ENCODE measurements around the gene PPP6R3. TPM values are rescaled to one million over a fixed set of nuclear protein-coding genes. Genes with fewer than 3 reads are reported as not detected.
A peak's percentile ranks its signal among the peaks of the same experiment; 100 is the strongest.

The PPP6R3 gene
- total RNA-seq, 5 donors from 2014 or later (not counting 1 experiment from before 2014, with no cell fraction given), result 106 to 147 (median 118) TPM

- ATAC-seq (replicated peaks in 1 of 4) (no peak), DNase-seq (no peak)
- Mint-ChIP-seq H3K9me3 (no peaks in the 10 kb centered on the region), H3K36me3 (peaks cover 8% of the 10 kb centered on the region), H3K4me1 (peaks cover 50 to 57% (median 52%) of the 10 kb centered on the region in 3 donors), H3K27me3 (no peaks in the 10 kb centered on the region), H3K27ac (peak overlapping the region; percentile 87), H3K4me3 (peak overlapping the region; percentile 72 to 78 (median 77))
- CTCF ChIA-PET, result no interaction called here
- POLR2A ChIA-PET, result no interaction called here
- no peaks in the 10 kb centered on the region for H3K9me3 ChIP-seq
- H3K36me3 ChIP-seq (ENCODE audit: control insufficient read depth in 2 of 2, extremely low read depth in 1 of 2, insufficient read depth in 1 of 2, low read length in 1 of 2), result no peaks in the 10 kb centered on the region
- H3K4me3 ChIP-seq (ENCODE audit: control insufficient read depth in 1 of 2, extremely low read depth in 1 of 2, low read length in 1 of 2), result peak overlapping the region; percentile 64 to 95
- WGBS (ENCODE audit: insufficient coverage), result 0% methylated on average over 9 of the region's 12 CpGs
- peak overlapping the region; percentile 32 for H3K27ac ChIP-seq (ENCODE audit: low read length)
- peaks cover 26 to 42% of the 10 kb centered on the region in 2 experiments for H3K4me1 ChIP-seq (ENCODE audit: control insufficient read depth in 1 of 2, extremely low read depth in 1 of 2, insufficient read depth in 2 of 2, low read length in 2 of 2)
- H3K27me3 ChIP-seq (replicated peaks in 1 of 2; ENCODE audit: control insufficient read depth in 2 of 2, extremely low read depth in 1 of 2, insufficient read depth in 2 of 2, low read length in 1 of 2), result no peaks in the 10 kb centered on the region
Observed at GRCh38 chr11:68461575-68461917, 994 bp downstream of the PPP6R3 start.

GRCh38 chr11:68463714-68464113, 3.2 kb downstream of the PPP6R3 start:
- H3K4me1 Mint-ChIP-seq, result peaks cover 69 to 78% (median 71%) of the 10 kb centered on the region in 3 donors
- peak overlapping the region in 1 of 2 donors; percentile 0 for H3K27ac Mint-ChIP-seq
- POLR2A ChIA-PET, result no interaction called here
- Histone ChIP-seq H3K36me3 (ENCODE audit: control insufficient read depth in 2 of 2, extremely low read depth in 1 of 2, insufficient read depth in 1 of 2, low read length in 1 of 2) (no peaks in the 10 kb centered on the region), H3K27ac (ENCODE audit: low read length) (no peak overlapping the region), H3K4me1 (ENCODE audit: control insufficient read depth in 1 of 2, extremely low read depth in 1 of 2, insufficient read depth in 2 of 2, low read length in 2 of 2) (peaks cover 39 to 58% of the 10 kb centered on the region in 2 experiments), H3K4me3 (ENCODE audit: control insufficient read depth in 1 of 2, extremely low read depth in 1 of 2, low read length in 1 of 2) (no peak overlapping the region), H3K9me3 (no peaks in the 10 kb centered on the region), H3K27me3 (replicated peaks in 1 of 2; ENCODE audit: control insufficient read depth in 2 of 2, extremely low read depth in 1 of 2, insufficient read depth in 2 of 2, low read length in 1 of 2) (no peaks in the 10 kb centered on the region)
- H3K27me3 Mint-ChIP-seq, result no peaks in the 10 kb centered on the region
- H3K4me3 Mint-ChIP-seq, result peak overlapping the region; percentile 68 to 78 (median 72)
- ATAC-seq (replicated peaks in 1 of 4), result no peak
- no CpG with 5 or more reads among the region's 1 CpG for WGBS (ENCODE audit: insufficient coverage)
- CTCF ChIA-PET, result interaction anchor here in 1 of 2 donors (0.5 to 1.1 kb wide), 2 partner anchors 10 to 46 kb away, joined by 3 read pairs; no protein-coding TSS in a partner anchor
- no peaks in the 10 kb centered on the region for H3K9me3 Mint-ChIP-seq
- DNase-seq, result no peak
- peaks cover 13% of the 10 kb centered on the region for H3K36me3 Mint-ChIP-seq

- no peak overlapping the region for H3K4me3 ChIP-seq (ENCODE audit: control insufficient read depth in 1 of 2, extremely low read depth in 1 of 2, low read length in 1 of 2)
- no peaks in the 10 kb centered on the region for H3K9me3 ChIP-seq
- ChIA-PET POLR2A (no interaction called here), CTCF (interaction anchor here in 1 of 2 donors (0.5 kb wide), 1 partner anchor 260 kb away, joined by 6 read pairs; no protein-coding TSS in a partner anchor)
- H3K4me1 ChIP-seq (ENCODE audit: control insufficient read depth in 1 of 2, extremely low read depth in 1 of 2, insufficient read depth in 2 of 2, low read length in 2 of 2), result peaks cover 62 to 74% of the 10 kb centered on the region in 2 experiments
- H3K27ac ChIP-seq (ENCODE audit: low read length), result no peak overlapping the region
- Mint-ChIP-seq H3K27me3 (no peaks in the 10 kb centered on the region), H3K9me3 (no peaks in the 10 kb centered on the region), H3K4me1 (peaks cover 92 to 97% (median 96%) of the 10 kb centered on the region in 3 donors), H3K27ac (peak overlapping the region; percentile 14 to 65), H3K36me3 (peaks cover 25% of the 10 kb centered on the region), H3K4me3 (peak overlapping the region in 2 of 3 donors; percentile 31 to 78)
- ATAC-seq (replicated peaks in 1 of 4), result no peak
- H3K27me3 ChIP-seq (replicated peaks in 1 of 2; ENCODE audit: control insufficient read depth in 2 of 2, extremely low read depth in 1 of 2, insufficient read depth in 2 of 2, low read length in 1 of 2), result no peaks in the 10 kb centered on the region
- no CpG with 5 or more reads among the region's 8 CpGs for WGBS (ENCODE audit: insufficient coverage)
- H3K36me3 ChIP-seq (ENCODE audit: control insufficient read depth in 2 of 2, extremely low read depth in 1 of 2, insufficient read depth in 1 of 2, low read length in 1 of 2), result peaks cover 0 to 6% of the 10 kb centered on the region in 2 donors
- no peak for DNase-seq
Observed at GRCh38 chr11:68467201-68467834, 6.8 kb downstream of the PPP6R3 start.

GRCh38 chr11:68468217-68468828, 7.8 kb downstream of the PPP6R3 start:
- Histone ChIP-seq H3K9me3 (no peaks in the 10 kb centered on the region), H3K27ac (ENCODE audit: low read length) (no peak overlapping the region), H3K4me1 (ENCODE audit: control insufficient read depth in 1 of 2, extremely low read depth in 1 of 2, insufficient read depth in 2 of 2, low read length in 2 of 2) (peaks cover 58 to 70% of the 10 kb centered on the region in 2 experiments), H3K36me3 (ENCODE audit: control insufficient read depth in 2 of 2, extremely low read depth in 1 of 2, insufficient read depth in 1 of 2, low read length in 1 of 2) (peaks cover 0 to 6% of the 10 kb centered on the region in 2 donors), H3K4me3 (ENCODE audit: control insufficient read depth in 1 of 2, extremely low read depth in 1 of 2, low read length in 1 of 2) (no peak overlapping the region), H3K27me3 (replicated peaks in 1 of 2; ENCODE audit: control insufficient read depth in 2 of 2, extremely low read depth in 1 of 2, insufficient read depth in 2 of 2, low read length in 1 of 2) (no peaks in the 10 kb centered on the region)
- POLR2A ChIA-PET, result no interaction called here
- Mint-ChIP-seq H3K4me3 (peak overlapping the region; percentile 34 to 78 (median 43)), H3K4me1 (peaks cover 94 to 97% (median 96%) of the 10 kb centered on the region in 3 donors), H3K27ac (peak overlapping the region; percentile 18 to 53), H3K9me3 (no peaks in the 10 kb centered on the region), H3K36me3 (peaks cover 22% of the 10 kb centered on the region), H3K27me3 (no peaks in the 10 kb centered on the region)
- peak in 6 of 35 experiments; percentile 7 to 39 (median 18) for DNase-seq
- CTCF ChIA-PET, result interaction anchor here in 1 of 2 donors (1.0 kb wide), 1 partner anchor 8 kb away, joined by 3 read pairs; no protein-coding TSS in a partner anchor
- peak in 3 of 4 experiments; percentile 58 to 61 (median 58) for ATAC-seq (replicated peaks in 1 of 4)
- WGBS (ENCODE audit: insufficient coverage), result 83% methylated on average over 1 of the region's 3 CpGs

DNA sequence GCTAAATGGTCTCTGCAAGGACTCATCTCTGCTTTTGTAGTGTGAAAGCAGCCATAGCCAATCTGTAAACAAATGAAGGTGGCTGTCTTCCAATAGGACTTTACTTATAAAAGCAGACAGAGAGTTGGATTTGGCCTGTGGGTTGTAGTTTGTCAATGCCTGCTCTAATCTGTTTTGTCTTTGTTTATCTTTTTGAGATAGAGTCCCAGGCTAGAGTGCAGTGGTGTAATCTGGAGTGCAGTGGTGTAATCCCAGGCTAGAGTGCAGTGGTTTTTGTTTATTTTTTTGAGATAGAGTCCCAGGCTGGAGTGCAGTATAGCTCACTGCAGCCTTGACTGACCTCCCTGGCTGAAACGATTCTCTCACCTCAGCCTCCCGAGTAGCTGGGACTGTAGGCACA, 8.6 kb downstream of the PPP6R3 start:
- CTCF ChIA-PET, result interaction anchor here (0.7 to 1.0 kb wide), 2 partner anchors 9 to 1122 kb away, joined by 3 read pairs; no protein-coding TSS in a partner anchor
- no peaks in the 10 kb centered on the region for H3K27me3 Mint-ChIP-seq

GRCh38 chr11:68469642-68470041, 9.1 kb downstream of the PPP6R3 start:
- Histone ChIP-seq H3K9me3 (no peaks in the 10 kb centered on the region), H3K27ac (ENCODE audit: low read length) (no peak overlapping the region), H3K4me1 (ENCODE audit: control insufficient read depth in 1 of 2, extremely low read depth in 1 of 2, insufficient read depth in 2 of 2, low read length in 2 of 2) (peaks cover 51 to 66% of the 10 kb centered on the region in 2 experiments), H3K36me3 (ENCODE audit: control insufficient read depth in 2 of 2, extremely low read depth in 1 of 2, insufficient read depth in 1 of 2, low read length in 1 of 2) (peaks cover 0 to 6% of the 10 kb centered on the region in 2 donors), H3K27me3 (replicated peaks in 1 of 2; ENCODE audit: control insufficient read depth in 2 of 2, extremely low read depth in 1 of 2, insufficient read depth in 2 of 2, low read length in 1 of 2) (no peaks in the 10 kb centered on the region), H3K4me3 (ENCODE audit: control insufficient read depth in 1 of 2, extremely low read depth in 1 of 2, low read length in 1 of 2) (no peak overlapping the region)
- peak overlapping the region; percentile 22 to 78 (median 29) for H3K4me3 Mint-ChIP-seq
- no peaks in the 10 kb centered on the region for H3K9me3 Mint-ChIP-seq
- DNase-seq (no peak), ATAC-seq (replicated peaks in 1 of 4) (no peak)
- POLR2A ChIA-PET, result interaction anchor here in 1 of 2 donors (0.9 kb wide), 1 partner anchor 9 kb away, joined by 5 read pairs; the partner anchor contains the start of gene PPP6R3
- H3K27ac Mint-ChIP-seq, result peak overlapping the region; percentile 20 to 61
- WGBS (ENCODE audit: insufficient coverage), result no CpG with 5 or more reads among the region's 1 CpG
- H3K36me3 Mint-ChIP-seq, result peaks cover 26% of the 10 kb centered on the region
- H3K27me3 Mint-ChIP-seq, result no peaks in the 10 kb centered on the region
- CTCF ChIA-PET, result no interaction called here
- H3K4me1 Mint-ChIP-seq, result peaks cover 92 to 97% (median 94%) of the 10 kb centered on the region in 3 donors

More for the DNA sequence above, 8.6 kb downstream of the PPP6R3 start:
- H3K9me3 Mint-ChIP-seq, result no peaks in the 10 kb centered on the region
- H3K27ac Mint-ChIP-seq, result peak overlapping the region in 1 of 2 donors; percentile 28
- Histone ChIP-seq H3K36me3 (ENCODE audit: control insufficient read depth in 2 of 2, extremely low read depth in 1 of 2, insufficient read depth in 1 of 2, low read length in 1 of 2) (peaks cover 0 to 6% of the 10 kb centered on the region in 2 donors), H3K9me3 (no peaks in the 10 kb centered on the region), H3K27ac (ENCODE audit: low read length) (no peak overlapping the region), H3K4me3 (ENCODE audit: control insufficient read depth in 1 of 2, extremely low read depth in 1 of 2, low read length in 1 of 2) (no peak overlapping the region), H3K27me3 (replicated peaks in 1 of 2; ENCODE audit: control insufficient read depth in 2 of 2, extremely low read depth in 1 of 2, insufficient read depth in 2 of 2, low read length in 1 of 2) (no peaks in the 10 kb centered on the region), H3K4me1 (ENCODE audit: control insufficient read depth in 1 of 2, extremely low read depth in 1 of 2, insufficient read depth in 2 of 2, low read length in 2 of 2) (peaks cover 55 to 69% of the 10 kb centered on the region in 2 experiments)
- WGBS (ENCODE audit: insufficient coverage), result 55% methylated on average over 2 of the region's 2 CpGs
- POLR2A ChIA-PET, result no interaction called here
- peaks cover 27% of the 10 kb centered on the region for H3K36me3 Mint-ChIP-seq
- H3K4me3 Mint-ChIP-seq, result peak overlapping the region in 2 of 3 donors; percentile 22 to 78
- peaks cover 94 to 98% (median 96%) of the 10 kb centered on the region in 3 donors for H3K4me1 Mint-ChIP-seq
- no peak for DNase-seq
- no peak for ATAC-seq (replicated peaks in 1 of 4)
